ENCODE data around the gene IQGAP2. TPM values are rescaled to one million over a fixed set of nuclear protein-coding genes. Genes with fewer than 3 reads are reported as not detected.
"Not testable (repeated sequence)": the region's sequence is repeated elsewhere in the genome, so short reads cannot be mapped to it uniquely, and the experiment has no call there.

Gene IQGAP2
- total RNA-seq, 1 donor from 2014 or later, result 8.8 TPM

DNA sequence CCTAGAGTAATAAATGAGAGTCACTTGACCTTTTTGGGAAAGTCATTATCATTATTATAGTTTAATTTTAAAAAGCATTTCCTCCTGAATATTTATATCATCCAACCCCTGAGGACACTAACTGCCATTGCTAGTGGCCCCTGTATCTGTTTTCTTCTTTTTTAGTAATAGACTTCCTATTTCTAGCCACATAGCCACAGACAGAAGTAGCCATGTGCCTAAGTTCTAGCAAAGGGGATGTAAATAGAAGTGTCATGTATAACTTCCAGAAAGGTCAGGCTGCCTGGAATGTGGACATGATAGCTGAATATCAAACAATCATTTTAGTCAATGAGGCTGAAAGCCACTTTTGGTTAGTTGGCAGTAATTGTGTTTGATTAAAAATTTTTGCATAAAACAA is 37.5 kb upstream of the IQGAP2 start:
- H3K4me1 Mint-ChIP-seq (ENCODE audit: unreplicated experiment), result peaks cover 6% of the 10 kb centered on the region
- H3K27ac Mint-ChIP-seq (ENCODE audit: unreplicated experiment), result no peak overlapping the region
- H3K36me3 Mint-ChIP-seq (ENCODE audit: unreplicated experiment), result no peaks in the 10 kb centered on the region
- TF ChIP-seq, protein P1, sequence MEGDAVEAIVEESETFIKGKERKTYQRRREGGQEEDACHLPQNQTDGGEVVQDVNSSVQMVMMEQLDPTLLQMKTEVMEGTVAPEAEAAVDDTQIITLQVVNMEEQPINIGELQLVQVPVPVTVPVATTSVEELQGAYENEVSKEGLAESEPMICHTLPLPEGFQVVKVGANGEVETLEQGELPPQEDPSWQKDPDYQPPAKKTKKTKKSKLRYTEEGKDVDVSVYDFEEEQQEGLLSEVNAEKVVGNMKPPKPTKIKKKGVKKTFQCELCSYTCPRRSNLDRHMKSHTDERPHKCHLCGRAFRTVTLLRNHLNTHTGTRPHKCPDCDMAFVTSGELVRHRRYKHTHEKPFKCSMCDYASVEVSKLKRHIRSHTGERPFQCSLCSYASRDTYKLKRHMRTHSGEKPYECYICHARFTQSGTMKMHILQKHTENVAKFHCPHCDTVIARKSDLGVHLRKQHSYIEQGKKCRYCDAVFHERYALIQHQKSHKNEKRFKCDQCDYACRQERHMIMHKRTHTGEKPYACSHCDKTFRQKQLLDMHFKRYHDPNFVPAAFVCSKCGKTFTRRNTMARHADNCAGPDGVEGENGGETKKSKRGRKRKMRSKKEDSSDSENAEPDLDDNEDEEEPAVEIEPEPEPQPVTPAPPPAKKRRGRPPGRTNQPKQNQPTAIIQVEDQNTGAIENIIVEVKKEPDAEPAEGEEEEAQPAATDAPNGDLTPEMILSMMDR (IDR thresholded peaks at IDR 0.05), result no peak
- peaks cover 2% of the 10 kb centered on the region for H3K27me3 Mint-ChIP-seq (ENCODE audit: unreplicated experiment)
- H3K9me3 Mint-ChIP-seq (ENCODE audit: unreplicated experiment), result no peaks in the 10 kb centered on the region
- H3K4me3 Mint-ChIP-seq (ENCODE audit: unreplicated experiment), result no peak overlapping the region
- DNase-seq (ENCODE audit: extremely low spot score, unreplicated experiment), result no peak

- TF ChIP-seq, protein P1 (IDR thresholded peaks at IDR 0.05), result no peak
- H3K9me3 Mint-ChIP-seq (ENCODE audit: unreplicated experiment), result no peaks in the 10 kb centered on the region
These were observed 36.5 kb upstream of the IQGAP2 start for GRCh38 chr5:76366596-76366995.

GRCh38 chr5:76367623-76368371 is 35.3 kb upstream of the IQGAP2 start:
- peaks cover 15% of the 10 kb centered on the region for H3K4me1 Mint-ChIP-seq (ENCODE audit: unreplicated experiment)
- TF ChIP-seq, protein P1 (IDR thresholded peaks at IDR 0.05), result no peak
- H3K36me3 Mint-ChIP-seq (ENCODE audit: unreplicated experiment), result no peaks in the 10 kb centered on the region
- no peak for DNase-seq (ENCODE audit: extremely low spot score, unreplicated experiment)
- no peak overlapping the region for H3K4me3 Mint-ChIP-seq (ENCODE audit: unreplicated experiment)
- no peak overlapping the region for H3K27ac Mint-ChIP-seq (ENCODE audit: unreplicated experiment)
- H3K27me3 Mint-ChIP-seq (ENCODE audit: unreplicated experiment), result peaks cover 2% of the 10 kb centered on the region
- no peaks in the 10 kb centered on the region for H3K9me3 Mint-ChIP-seq (ENCODE audit: unreplicated experiment)

More at GRCh38 chr5:76366596-76366995, 36.5 kb upstream of the IQGAP2 start:
- no peak for DNase-seq (ENCODE audit: extremely low spot score, unreplicated experiment)
- Mint-ChIP-seq H3K4me1 (ENCODE audit: unreplicated experiment) (peaks cover 6% of the 10 kb centered on the region), H3K27me3 (ENCODE audit: unreplicated experiment) (peaks cover 2% of the 10 kb centered on the region), H3K36me3 (ENCODE audit: unreplicated experiment) (no peaks in the 10 kb centered on the region), H3K27ac (ENCODE audit: unreplicated experiment) (no peak overlapping the region), H3K4me3 (ENCODE audit: unreplicated experiment) (no peak overlapping the region)

DNA sequence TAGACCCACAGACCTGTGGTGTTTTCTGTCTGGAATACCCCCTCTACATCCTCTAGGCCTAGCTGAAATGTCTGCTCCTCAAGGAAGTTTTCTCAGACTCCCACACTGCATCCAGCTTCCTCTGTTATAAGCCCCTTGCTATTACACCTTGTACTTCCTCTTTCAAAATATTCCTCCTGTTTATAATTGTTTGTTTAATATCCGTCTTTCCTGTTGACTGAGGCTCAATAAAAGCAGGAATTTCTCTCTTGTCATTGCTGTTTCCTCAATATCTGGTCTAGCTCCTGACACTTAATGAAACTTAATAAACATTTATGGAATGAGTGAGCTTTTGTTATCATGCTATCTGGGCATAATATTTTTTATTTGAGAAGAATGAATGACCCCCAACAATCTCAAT is 34.1 kb upstream of the IQGAP2 start:
- Mint-ChIP-seq H3K4me3 (ENCODE audit: unreplicated experiment) (no peak overlapping the region), H3K4me1 (ENCODE audit: unreplicated experiment) (peaks cover 15% of the 10 kb centered on the region), H3K27ac (ENCODE audit: unreplicated experiment) (no peak overlapping the region), H3K27me3 (ENCODE audit: unreplicated experiment) (peaks cover 2% of the 10 kb centered on the region), H3K36me3 (ENCODE audit: unreplicated experiment) (no peaks in the 10 kb centered on the region), H3K9me3 (ENCODE audit: unreplicated experiment) (no peaks in the 10 kb centered on the region)
- DNase-seq (ENCODE audit: extremely low spot score, unreplicated experiment), result no peak
- TF ChIP-seq, protein P1 (IDR thresholded peaks at IDR 0.05), result no peak

DNA sequence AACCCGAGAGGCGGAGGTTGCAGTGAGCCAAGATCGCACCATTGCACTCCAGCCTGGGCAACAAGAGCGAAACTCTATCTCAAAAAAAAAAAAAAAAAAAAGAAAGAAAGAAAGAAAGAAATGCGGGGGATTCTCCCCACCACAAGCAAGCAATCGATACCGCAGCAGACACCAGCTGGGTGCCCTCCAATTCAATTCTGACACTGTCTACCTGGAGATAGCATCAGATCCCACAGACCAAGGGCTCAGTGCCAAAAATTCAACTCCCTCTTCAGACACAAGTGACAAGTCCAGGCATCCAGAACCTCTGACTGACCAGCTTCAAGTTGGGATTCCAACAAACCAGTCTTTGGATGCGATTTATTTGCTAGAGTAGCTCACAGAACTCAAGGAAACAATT is 33.4 kb upstream of the IQGAP2 start:
- H3K9me3 Mint-ChIP-seq (ENCODE audit: unreplicated experiment); DNase-seq (ENCODE audit: extremely low spot score, unreplicated experiment); H3K36me3 Mint-ChIP-seq (ENCODE audit: unreplicated experiment); H3K27ac Mint-ChIP-seq (ENCODE audit: unreplicated experiment); H3K27me3 Mint-ChIP-seq (ENCODE audit: unreplicated experiment); H3K4me3 Mint-ChIP-seq (ENCODE audit: unreplicated experiment): not testable (repeated sequence)
- H3K4me1 Mint-ChIP-seq (ENCODE audit: unreplicated experiment), result peaks cover 11% of the 10 kb centered on the region
